ENCODE data around the gene KIF22. TPM values are rescaled to one million over a fixed set of nuclear protein-coding genes. Genes with fewer than 3 reads are reported as not detected.
A peak's percentile ranks its signal among the peaks of the same experiment; 100 is the strongest.
"Not testable (repeated sequence)": the region's sequence is repeated elsewhere in the genome, so short reads cannot be mapped to it uniquely, and the experiment has no call there.

The KIF22 gene
- total and polyA plus RNA-seq, 9 of the 15 experiments (the other 6 are each of a cell fraction or from before 2014, with no cell fraction given) = 8.7 to 232 (median 131) TPM

- TF ChIP-seq ID3 (CRISPR knock-in tag; IDR thresholded peaks at IDR 0.05) = not testable (repeated sequence)
- TF ChIP-seq ID3 (tag; IDR thresholded peaks at IDR 0.05) = peak; percentile 98
- TF ChIP-seq TAL1 (IDR thresholded peaks at IDR 0.05) = peak; percentile 17; the same call in 1 of the 2 replicates
- peak in 1 of 2 experiments; percentile 67; a peak in 2 of 4 replicates for TF ChIP-seq MAZ (CRISPR knock-in tag; conservative IDR thresholded peaks at IDR 0.05 in 1 of 2, IDR thresholded peaks at IDR 0.05 in 1 of 2)
- peak; percentile 98 for TF ChIP-seq CREB3 (tag; conservative IDR thresholded peaks at IDR 0.05; ENCODE audit: low read depth)
- TF ChIP-seq ZKSCAN3 (CRISPR knock-in tag; IDR thresholded peaks at IDR 0.05) = peak; percentile 33; the same call in 1 of the 2 replicates
- TF ChIP-seq MEF2D (tag; conservative IDR thresholded peaks at IDR 0.05; ENCODE audit: low read depth) = peak; percentile 95
- TF ChIP-seq TRIM24 (IDR thresholded peaks at IDR 0.05) = 0 out of 4 replicates have a peak, but pooled peaks of 1 of the 2 experiments have one; percentile 6
- peak; percentile 85; the same call in 1 of the 2 replicates for TF ChIP-seq ZNF354B (CRISPR knock-in tag; IDR thresholded peaks at IDR 0.05)
- TF ChIP-seq PTTG1 (tag; IDR thresholded peaks at IDR 0.05; ENCODE audit: low read depth) = peak; percentile 98
- TF ChIP-seq NFE2 (IDR thresholded peaks at IDR 0.05; ENCODE audit: low read depth) = peak; percentile 33; the same call in 1 of the 2 replicates
- TF ChIP-seq ZNF3 (CRISPR knock-in tag; IDR thresholded peaks at IDR 0.05) = peak; percentile 25; the same call in 1 of the 2 replicates
- peak; percentile 95 for TF ChIP-seq ZNF766 (CRISPR knock-in tag; conservative IDR thresholded peaks at IDR 0.05)
- TF ChIP-seq ETS2 (tag; IDR thresholded peaks at IDR 0.05; ENCODE audit: borderline replicate concordance, poor library complexity, severe bottlenecking) = peak; percentile 36
- TF ChIP-seq TSHZ1 (CRISPR knock-in tag; IDR thresholded peaks at IDR 0.05) = peak; percentile 85
- peak; percentile 95 for TF ChIP-seq KLF6 (CRISPR knock-in tag; IDR thresholded peaks at IDR 0.05; ENCODE audit: borderline replicate concordance)
- TF ChIP-seq IRF9 (tag; IDR thresholded peaks at IDR 0.05) = peak; percentile 82
- TF ChIP-seq L3MBTL2 (IDR thresholded peaks at IDR 0.05) = peak; percentile 25; the same call in 1 of the 2 replicates
- peak; percentile 35; the same call in 1 of the 2 replicates for TF ChIP-seq SMARCE1 (IDR thresholded peaks at IDR 0.05)
These were observed 7.2 kb upstream of the KIF22 start (continued) for GRCh38 chr16:29783094-29783953.

Measured in K562 (cell line).